Bone marrow (tissue), 2 donors: ENCODE measurements around the gene STK32A.

ENCODE experiments used
- DNase-seq, 2 donors: peaks; one replicate each; lab custom pipeline; 2025; lab: John Stamatoyannopoulos, UW

STK32A gene

GRCh38 chr5:147418613-147419012 lies 183.8 kb downstream of the STK32A start:
- no peak for DNase-seq

GRCh38 chr5:147426640-147427327 lies 192.0 kb downstream of the STK32A start:
- no peak for DNase-seq

GRCh38 chr5:147427521-147428401 lies 192.9 kb downstream of the STK32A start:
- DNase-seq = no peak

- DNase-seq = no peak
These were observed 195.8 kb downstream of the STK32A start for GRCh38 chr5:147430628-147431027.

GRCh38 chr5:147431586-147431985 lies 196.8 kb downstream of the STK32A start:
- no peak for DNase-seq

- DNase-seq = no peak
These were observed 197.5 kb downstream of the STK32A start for GRCh38 chr5:147432323-147432722.

GRCh38 chr5:147434049-147434448 lies 199.2 kb downstream of the STK32A start:
- no peak for DNase-seq

- no peak for DNase-seq
These were observed 201.8 kb downstream of the STK32A start for GRCh38 chr5:147436596-147436995.

- no peak for DNase-seq
These were observed 202.4 kb downstream of the STK32A start for GRCh38 chr5:147437161-147437596.
